Measurements from ENCODE around the gene CCDC57. TPM values are rescaled to one million over a fixed set of nuclear protein-coding genes. Genes with fewer than 3 reads are reported as not detected.

Gene CCDC57
- total and polyA plus RNA-seq, 9 of the 15 experiments (the other 6 are each of a cell fraction or from before 2014, with no cell fraction given) = 0.83 to 36.2 (median 13.6) TPM

DNA sequence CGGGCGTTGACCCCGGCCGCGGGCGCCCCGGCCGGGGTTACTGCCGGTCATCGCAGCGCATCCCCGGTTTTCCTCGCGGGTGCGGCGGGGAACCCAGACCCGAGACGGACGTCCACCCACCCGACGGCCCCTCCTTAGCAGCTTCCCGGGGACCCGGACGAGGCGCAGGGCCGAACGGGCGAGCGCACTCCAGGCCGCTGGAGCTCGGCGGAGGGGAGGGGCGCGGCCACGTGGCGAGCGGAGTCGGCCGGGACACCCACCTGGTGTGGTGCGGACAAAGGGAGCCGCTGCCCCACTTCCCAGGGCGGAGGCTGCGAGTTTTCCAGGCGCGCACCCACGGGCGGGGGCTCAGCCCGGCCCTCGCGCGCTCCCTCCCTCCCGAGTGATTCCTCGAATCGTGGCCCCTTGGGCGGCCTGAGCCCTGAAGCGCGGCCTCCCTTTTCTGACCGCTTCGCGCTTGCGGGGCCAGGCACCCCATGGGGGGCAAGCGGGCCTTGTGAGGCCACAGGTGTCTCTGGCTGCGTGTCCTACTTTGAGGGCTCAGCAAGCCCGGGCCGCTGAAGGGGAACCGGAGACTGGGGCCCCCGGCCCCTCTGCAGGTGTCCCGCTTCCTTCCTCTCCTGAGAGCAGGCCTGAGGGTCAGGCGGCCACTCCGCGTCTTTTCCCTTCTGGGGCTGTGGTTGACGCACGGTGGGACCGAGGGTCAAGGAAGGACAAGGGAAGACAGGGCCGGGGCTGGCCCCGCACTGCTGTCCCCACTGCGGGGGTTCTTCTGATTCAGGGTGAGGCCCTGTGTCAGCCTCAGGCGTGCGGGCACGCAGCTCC, 113.5 kb downstream of the CCDC57 start (continued):
- TF ChIP-seq SPI1 (IDR thresholded peaks at IDR 0.05; ENCODE audit: borderline replicate concordance, low read depth, low read length) = 0 out of 2 replicates have a peak, but pooled peaks have one; percentile 18
- TF ChIP-seq, protein P1, sequence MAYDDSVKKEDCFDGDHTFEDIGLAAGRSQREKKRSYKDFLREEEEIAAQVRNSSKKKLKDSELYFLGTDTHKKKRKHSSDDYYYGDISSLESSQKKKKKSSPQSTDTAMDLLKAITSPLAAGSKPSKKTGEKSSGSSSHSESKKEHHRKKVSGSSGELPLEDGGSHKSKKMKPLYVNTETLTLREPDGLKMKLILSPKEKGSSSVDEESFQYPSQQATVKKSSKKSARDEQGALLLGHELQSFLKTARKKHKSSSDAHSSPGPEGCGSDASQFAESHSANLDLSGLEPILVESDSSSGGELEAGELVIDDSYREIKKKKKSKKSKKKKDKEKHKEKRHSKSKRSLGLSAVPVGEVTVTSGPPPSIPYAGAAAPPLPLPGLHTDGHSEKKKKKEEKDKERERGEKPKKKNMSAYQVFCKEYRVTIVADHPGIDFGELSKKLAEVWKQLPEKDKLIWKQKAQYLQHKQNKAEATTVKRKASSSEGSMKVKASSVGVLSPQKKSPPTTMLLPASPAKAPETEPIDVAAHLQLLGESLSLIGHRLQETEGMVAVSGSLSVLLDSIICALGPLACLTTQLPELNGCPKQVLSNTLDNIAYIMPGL (CRISPR knock-in tag; IDR thresholded peaks at IDR 0.05) = 0 out of 2 replicates have a peak, but pooled peaks have one; percentile 86
- no peak for TF ChIP-seq ZNF24 (IDR thresholded peaks at IDR 0.05)
- TF ChIP-seq SNRNP70 (optimal IDR thresholded peaks at IDR 0.05; ENCODE audit: low read depth, low read length) = no peak
- TF ChIP-seq, protein P2, sequence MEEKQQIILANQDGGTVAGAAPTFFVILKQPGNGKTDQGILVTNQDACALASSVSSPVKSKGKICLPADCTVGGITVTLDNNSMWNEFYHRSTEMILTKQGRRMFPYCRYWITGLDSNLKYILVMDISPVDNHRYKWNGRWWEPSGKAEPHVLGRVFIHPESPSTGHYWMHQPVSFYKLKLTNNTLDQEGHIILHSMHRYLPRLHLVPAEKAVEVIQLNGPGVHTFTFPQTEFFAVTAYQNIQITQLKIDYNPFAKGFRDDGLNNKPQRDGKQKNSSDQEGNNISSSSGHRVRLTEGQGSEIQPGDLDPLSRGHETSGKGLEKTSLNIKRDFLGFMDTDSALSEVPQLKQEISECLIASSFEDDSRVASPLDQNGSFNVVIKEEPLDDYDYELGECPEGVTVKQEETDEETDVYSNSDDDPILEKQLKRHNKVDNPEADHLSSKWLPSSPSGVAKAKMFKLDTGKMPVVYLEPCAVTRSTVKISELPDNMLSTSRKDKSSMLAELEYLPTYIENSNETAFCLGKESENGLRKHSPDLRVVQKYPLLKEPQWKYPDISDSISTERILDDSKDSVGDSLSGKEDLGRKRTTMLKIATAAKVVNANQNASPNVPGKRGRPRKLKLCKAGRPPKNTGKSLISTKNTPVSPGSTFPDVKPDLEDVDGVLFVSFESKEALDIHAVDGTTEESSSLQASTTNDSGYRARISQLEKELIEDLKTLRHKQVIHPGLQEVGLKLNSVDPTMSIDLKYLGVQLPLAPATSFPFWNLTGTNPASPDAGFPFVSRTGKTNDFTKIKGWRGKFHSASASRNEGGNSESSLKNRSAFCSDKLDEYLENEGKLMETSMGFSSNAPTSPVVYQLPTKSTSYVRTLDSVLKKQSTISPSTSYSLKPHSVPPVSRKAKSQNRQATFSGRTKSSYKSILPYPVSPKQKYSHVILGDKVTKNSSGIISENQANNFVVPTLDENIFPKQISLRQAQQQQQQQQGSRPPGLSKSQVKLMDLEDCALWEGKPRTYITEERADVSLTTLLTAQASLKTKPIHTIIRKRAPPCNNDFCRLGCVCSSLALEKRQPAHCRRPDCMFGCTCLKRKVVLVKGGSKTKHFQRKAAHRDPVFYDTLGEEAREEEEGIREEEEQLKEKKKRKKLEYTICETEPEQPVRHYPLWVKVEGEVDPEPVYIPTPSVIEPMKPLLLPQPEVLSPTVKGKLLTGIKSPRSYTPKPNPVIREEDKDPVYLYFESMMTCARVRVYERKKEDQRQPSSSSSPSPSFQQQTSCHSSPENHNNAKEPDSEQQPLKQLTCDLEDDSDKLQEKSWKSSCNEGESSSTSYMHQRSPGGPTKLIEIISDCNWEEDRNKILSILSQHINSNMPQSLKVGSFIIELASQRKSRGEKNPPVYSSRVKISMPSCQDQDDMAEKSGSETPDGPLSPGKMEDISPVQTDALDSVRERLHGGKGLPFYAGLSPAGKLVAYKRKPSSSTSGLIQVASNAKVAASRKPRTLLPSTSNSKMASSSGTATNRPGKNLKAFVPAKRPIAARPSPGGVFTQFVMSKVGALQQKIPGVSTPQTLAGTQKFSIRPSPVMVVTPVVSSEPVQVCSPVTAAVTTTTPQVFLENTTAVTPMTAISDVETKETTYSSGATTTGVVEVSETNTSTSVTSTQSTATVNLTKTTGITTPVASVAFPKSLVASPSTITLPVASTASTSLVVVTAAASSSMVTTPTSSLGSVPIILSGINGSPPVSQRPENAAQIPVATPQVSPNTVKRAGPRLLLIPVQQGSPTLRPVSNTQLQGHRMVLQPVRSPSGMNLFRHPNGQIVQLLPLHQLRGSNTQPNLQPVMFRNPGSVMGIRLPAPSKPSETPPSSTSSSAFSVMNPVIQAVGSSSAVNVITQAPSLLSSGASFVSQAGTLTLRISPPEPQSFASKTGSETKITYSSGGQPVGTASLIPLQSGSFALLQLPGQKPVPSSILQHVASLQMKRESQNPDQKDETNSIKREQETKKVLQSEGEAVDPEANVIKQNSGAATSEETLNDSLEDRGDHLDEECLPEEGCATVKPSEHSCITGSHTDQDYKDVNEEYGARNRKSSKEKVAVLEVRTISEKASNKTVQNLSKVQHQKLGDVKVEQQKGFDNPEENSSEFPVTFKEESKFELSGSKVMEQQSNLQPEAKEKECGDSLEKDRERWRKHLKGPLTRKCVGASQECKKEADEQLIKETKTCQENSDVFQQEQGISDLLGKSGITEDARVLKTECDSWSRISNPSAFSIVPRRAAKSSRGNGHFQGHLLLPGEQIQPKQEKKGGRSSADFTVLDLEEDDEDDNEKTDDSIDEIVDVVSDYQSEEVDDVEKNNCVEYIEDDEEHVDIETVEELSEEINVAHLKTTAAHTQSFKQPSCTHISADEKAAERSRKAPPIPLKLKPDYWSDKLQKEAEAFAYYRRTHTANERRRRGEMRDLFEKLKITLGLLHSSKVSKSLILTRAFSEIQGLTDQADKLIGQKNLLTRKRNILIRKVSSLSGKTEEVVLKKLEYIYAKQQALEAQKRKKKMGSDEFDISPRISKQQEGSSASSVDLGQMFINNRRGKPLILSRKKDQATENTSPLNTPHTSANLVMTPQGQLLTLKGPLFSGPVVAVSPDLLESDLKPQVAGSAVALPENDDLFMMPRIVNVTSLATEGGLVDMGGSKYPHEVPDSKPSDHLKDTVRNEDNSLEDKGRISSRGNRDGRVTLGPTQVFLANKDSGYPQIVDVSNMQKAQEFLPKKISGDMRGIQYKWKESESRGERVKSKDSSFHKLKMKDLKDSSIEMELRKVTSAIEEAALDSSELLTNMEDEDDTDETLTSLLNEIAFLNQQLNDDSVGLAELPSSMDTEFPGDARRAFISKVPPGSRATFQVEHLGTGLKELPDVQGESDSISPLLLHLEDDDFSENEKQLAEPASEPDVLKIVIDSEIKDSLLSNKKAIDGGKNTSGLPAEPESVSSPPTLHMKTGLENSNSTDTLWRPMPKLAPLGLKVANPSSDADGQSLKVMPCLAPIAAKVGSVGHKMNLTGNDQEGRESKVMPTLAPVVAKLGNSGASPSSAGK (IDR thresholded peaks at IDR 0.05) = peak; percentile 93
- TF ChIP-seq, protein P3, sequence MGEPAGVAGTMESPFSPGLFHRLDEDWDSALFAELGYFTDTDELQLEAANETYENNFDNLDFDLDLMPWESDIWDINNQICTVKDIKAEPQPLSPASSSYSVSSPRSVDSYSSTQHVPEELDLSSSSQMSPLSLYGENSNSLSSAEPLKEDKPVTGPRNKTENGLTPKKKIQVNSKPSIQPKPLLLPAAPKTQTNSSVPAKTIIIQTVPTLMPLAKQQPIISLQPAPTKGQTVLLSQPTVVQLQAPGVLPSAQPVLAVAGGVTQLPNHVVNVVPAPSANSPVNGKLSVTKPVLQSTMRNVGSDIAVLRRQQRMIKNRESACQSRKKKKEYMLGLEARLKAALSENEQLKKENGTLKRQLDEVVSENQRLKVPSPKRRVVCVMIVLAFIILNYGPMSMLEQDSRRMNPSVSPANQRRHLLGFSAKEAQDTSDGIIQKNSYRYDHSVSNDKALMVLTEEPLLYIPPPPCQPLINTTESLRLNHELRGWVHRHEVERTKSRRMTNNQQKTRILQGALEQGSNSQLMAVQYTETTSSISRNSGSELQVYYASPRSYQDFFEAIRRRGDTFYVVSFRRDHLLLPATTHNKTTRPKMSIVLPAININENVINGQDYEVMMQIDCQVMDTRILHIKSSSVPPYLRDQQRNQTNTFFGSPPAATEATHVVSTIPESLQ (CRISPR knock-in tag; IDR thresholded peaks at IDR 0.05) = no peak
- no peak for TF ChIP-seq MYBL2 (IDR thresholded peaks at IDR 0.05; ENCODE audit: low read depth)
- TF ChIP-seq MYBL2 (CRISPR knock-in tag; IDR thresholded peaks at IDR 0.05; ENCODE audit: borderline replicate concordance) = no peak
- no peak for TF ChIP-seq CBFB (CRISPR knock-in tag; IDR thresholded peaks at IDR 0.05)
- TF ChIP-seq NCOA1 (IDR thresholded peaks at IDR 0.05; ENCODE audit: low read depth) = peak; percentile 17; the same call in 1 of the 2 replicates
- TF ChIP-seq ZNF274 (IDR thresholded peaks at IDR 0.05; ENCODE audit: borderline replicate concordance, low read depth, low read length) = no peak; the same call in 1 of the 2 replicates
